KMS-11 (cell line): ENCODE measurements around the gene PPP1R13B.

Experiments used
- H2AFZ ChIP-seq: fragments of 200-600 bp; sonication (generic); 2 replicates; pipeline ENCODE4 v1.6.1; 2016; ENCODE audit warnings: antibody characterized with exemption, mixed run types, low read depth
- H3K27ac ChIP-seq: fragments of 200-600 bp; sonication (generic); 2 replicates; pipeline ENCODE4 v1.6.1; 2016; ENCODE audit warnings: mild to moderate bottlenecking, mixed run types
- H3K27me3 ChIP-seq: fragments of 200-600 bp; sonication (generic); 2 replicates; pipeline ENCODE4 v1.6.1; 2017; ENCODE audit warnings: mild to moderate bottlenecking, low read depth, mixed run types, moderate library complexity; ENCODE audit not compliant: insufficient read depth
- H3K36me3 ChIP-seq: fragments of 200-600 bp; sonication (generic); 2 replicates; pipeline ENCODE4 v1.6.1; 2017; ENCODE audit warnings: mild to moderate bottlenecking, mixed run types; ENCODE audit not compliant: insufficient read depth
- H3K4me1 ChIP-seq: fragments of 200-600 bp; sonication (generic); 2 replicates; pipeline ENCODE4 v1.6.1; 2016; ENCODE audit warnings: mild to moderate bottlenecking, low read depth, mixed run types; ENCODE audit not compliant: poor library complexity, severe bottlenecking
- H3K4me2 ChIP-seq: fragments of 200-600 bp; sonication (generic); 2 replicates; pipeline ENCODE4 v1.7.0; 2016; ENCODE audit warnings: mild to moderate bottlenecking, mixed run types
- H3K4me3 ChIP-seq: fragments of 200-600 bp; sonication (generic); IDR thresholded peaks from 2 replicates; pipeline ENCODE4 v1.6.1; 2017; ENCODE audit warnings: low read depth, low read length, mixed read lengths; ENCODE audit not compliant: insufficient read depth
- H3K79me2 ChIP-seq: fragments of 200-600 bp; sonication (generic); 2 replicates; pipeline ENCODE4 v1.6.1; 2016; ENCODE audit warnings: low read depth, mixed run types; ENCODE audit not compliant: insufficient read depth
- H3K9ac ChIP-seq: fragments of 200-600 bp; sonication (generic); 2 replicates; pipeline ENCODE4 v1.6.1; 2016; ENCODE audit warnings: mild to moderate bottlenecking, mixed run types
- H4K20me1 ChIP-seq: fragments of 200-600 bp; sonication (generic); 2 replicates; pipeline ENCODE4 v1.6.1; 2016; ENCODE audit warnings: mild to moderate bottlenecking, mixed run types; ENCODE audit not compliant: insufficient read depth
- TF ChIP-seq, protein P1 (sequence below): fragments of 200-600 bp; sonication (generic); conservative IDR thresholded peaks from 2 replicates; pipeline ENCODE4 v1.6.1; 2017; ENCODE audit warnings: low read depth, mild to moderate bottlenecking, antibody characterized with exemption, low read length, moderate library complexity, mixed read lengths

PPP1R13B gene

DNA sequence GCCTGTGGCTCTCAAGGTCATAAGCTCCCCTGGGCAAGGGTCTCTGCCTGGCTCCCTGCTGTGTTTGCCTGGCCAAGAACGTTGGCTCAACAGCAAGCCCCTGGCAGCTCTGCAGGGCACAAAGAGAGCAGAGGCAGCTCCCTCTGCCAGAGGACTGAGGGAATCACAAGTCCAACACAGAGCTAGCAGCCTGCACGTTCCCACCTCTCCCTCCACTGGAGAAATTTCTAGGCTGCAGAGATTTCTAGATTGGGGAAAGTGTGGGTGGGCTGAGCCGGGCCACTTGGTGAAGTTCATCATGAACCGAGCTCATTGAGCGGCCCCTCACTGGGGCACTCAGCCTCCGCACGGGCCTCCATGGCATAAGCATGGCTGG lies 111.9 kb downstream of the PPP1R13B start:
- Histone ChIP-seq H3K27ac (no peak overlapping the region), H3K4me2 (no peak overlapping the region), H3K27me3 (no peaks in the 10 kb centered on the region), H4K20me1 (no peaks in the 10 kb centered on the region), H3K79me2 (no peaks in the 10 kb centered on the region), H3K4me3 (no peak overlapping the region), H3K9ac (no peak overlapping the region), H3K36me3 (no peaks in the 10 kb centered on the region), H3K4me1 (no peaks in the 10 kb centered on the region), H2AFZ (no peak overlapping the region)
- TF ChIP-seq, protein P1, sequence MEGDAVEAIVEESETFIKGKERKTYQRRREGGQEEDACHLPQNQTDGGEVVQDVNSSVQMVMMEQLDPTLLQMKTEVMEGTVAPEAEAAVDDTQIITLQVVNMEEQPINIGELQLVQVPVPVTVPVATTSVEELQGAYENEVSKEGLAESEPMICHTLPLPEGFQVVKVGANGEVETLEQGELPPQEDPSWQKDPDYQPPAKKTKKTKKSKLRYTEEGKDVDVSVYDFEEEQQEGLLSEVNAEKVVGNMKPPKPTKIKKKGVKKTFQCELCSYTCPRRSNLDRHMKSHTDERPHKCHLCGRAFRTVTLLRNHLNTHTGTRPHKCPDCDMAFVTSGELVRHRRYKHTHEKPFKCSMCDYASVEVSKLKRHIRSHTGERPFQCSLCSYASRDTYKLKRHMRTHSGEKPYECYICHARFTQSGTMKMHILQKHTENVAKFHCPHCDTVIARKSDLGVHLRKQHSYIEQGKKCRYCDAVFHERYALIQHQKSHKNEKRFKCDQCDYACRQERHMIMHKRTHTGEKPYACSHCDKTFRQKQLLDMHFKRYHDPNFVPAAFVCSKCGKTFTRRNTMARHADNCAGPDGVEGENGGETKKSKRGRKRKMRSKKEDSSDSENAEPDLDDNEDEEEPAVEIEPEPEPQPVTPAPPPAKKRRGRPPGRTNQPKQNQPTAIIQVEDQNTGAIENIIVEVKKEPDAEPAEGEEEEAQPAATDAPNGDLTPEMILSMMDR = no peak

DNA sequence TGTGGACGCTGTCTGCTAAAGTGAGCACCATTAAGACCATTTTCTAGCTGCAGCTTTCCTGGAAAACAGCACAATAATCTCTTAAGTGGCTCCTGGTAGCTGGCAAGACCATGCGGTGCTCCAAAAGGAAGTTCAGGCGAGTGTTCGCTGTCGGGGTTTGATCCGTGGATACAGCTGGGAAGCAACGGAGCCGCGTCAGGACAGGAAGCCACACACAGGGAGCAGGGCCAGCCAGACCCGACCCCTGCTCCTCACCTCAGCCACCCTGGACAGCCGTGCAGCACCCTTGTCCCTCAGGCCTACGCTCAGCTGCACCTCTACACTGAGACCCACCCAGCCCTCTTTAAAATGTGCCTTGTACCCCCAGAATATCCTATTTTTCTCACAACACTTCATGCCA lies 112.4 kb downstream of the PPP1R13B start:
- no peaks in the 10 kb centered on the region for H3K79me2 ChIP-seq
- TF ChIP-seq, protein P1 = no peak
- no peaks in the 10 kb centered on the region for H3K4me1 ChIP-seq
- no peak overlapping the region for H3K9ac ChIP-seq
- no peak overlapping the region for H2AFZ ChIP-seq
- H3K4me2 ChIP-seq = no peak overlapping the region
- no peak overlapping the region for H3K27ac ChIP-seq
- no peaks in the 10 kb centered on the region for H3K27me3 ChIP-seq
- H4K20me1 ChIP-seq = no peaks in the 10 kb centered on the region
- H3K36me3 ChIP-seq = no peaks in the 10 kb centered on the region
- no peak overlapping the region for H3K4me3 ChIP-seq

GRCh38 chr14:103734081-103734888 lies 113.1 kb downstream of the PPP1R13B start:
- H3K4me2 ChIP-seq = no peak overlapping the region
- no peaks in the 10 kb centered on the region for H4K20me1 ChIP-seq
- no peak overlapping the region for H3K9ac ChIP-seq
- H3K27me3 ChIP-seq = no peaks in the 10 kb centered on the region
- no peaks in the 10 kb centered on the region for H3K36me3 ChIP-seq
- no peaks in the 10 kb centered on the region for H3K4me1 ChIP-seq
- TF ChIP-seq, protein P1 = no peak
- H3K27ac ChIP-seq = no peak overlapping the region
- H2AFZ ChIP-seq = no peak overlapping the region
- no peak overlapping the region for H3K4me3 ChIP-seq
- H3K79me2 ChIP-seq = no peaks in the 10 kb centered on the region

DNA sequence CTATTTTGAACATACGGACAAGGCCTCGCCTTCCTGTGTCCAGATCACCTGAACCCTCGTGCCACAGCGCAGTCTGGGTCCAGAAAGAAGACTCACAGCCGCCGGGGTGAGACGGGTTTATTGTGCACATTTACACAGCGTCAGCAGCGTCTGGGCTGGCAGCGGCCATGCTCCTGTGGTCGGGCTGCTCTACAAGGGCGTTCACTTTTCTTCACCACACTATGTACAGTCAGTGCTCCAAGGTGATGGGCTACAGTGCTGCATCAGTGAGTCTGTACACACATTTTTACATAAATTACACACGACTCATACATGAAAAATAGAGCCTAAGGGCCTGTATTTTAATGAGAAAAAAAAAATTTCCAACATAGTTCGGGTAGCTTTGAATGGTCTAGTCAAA lies 113.7 kb downstream of the PPP1R13B start:
- H3K4me1 ChIP-seq = no peaks in the 10 kb centered on the region
- H2AFZ ChIP-seq = no peak overlapping the region
- no peak overlapping the region for H3K4me2 ChIP-seq
- no peaks in the 10 kb centered on the region for H4K20me1 ChIP-seq
- H3K79me2 ChIP-seq = no peaks in the 10 kb centered on the region
- no peak overlapping the region for H3K27ac ChIP-seq
- H3K4me3 ChIP-seq = no peak overlapping the region
- TF ChIP-seq, protein P1 = no peak
- no peaks in the 10 kb centered on the region for H3K27me3 ChIP-seq
- H3K36me3 ChIP-seq = no peaks in the 10 kb centered on the region
- no peak overlapping the region for H3K9ac ChIP-seq
